Stimulated activated CD8-positive, alpha-beta memory T cell treated with anti-CD3 and anti-CD28 coated beads, Interleukin-12 subunit alpha, Interleukin-12 subunit beta, amount 100 ng/mL, for 1 hour (primary cell): ENCODE results near the gene ATP5MC2.
"Not testable (repeated sequence)": the region's sequence is repeated elsewhere in the genome, so short reads cannot be mapped to it uniquely, and the experiment has no call there.

Source experiments
- DNase-seq: peaks from one replicate; pipeline ENCODE4 v3.0.0-alpha.2; 2020; ENCODE audit warnings: low read depth

The ATP5MC2 gene

GRCh38 chr12:53646300-53646699 is 29.6 kb downstream of the ATP5MC2 start:
- not testable (repeated sequence) for DNase-seq

- no peak for DNase-seq
These were observed 30.7 kb downstream of the ATP5MC2 start for GRCh38 chr12:53645165-53645564.

GRCh38 chr12:53644133-53644532 is 31.8 kb downstream of the ATP5MC2 start:
- DNase-seq, result no peak

- no peak for DNase-seq
These were observed 32.5 kb downstream of the ATP5MC2 start for GRCh38 chr12:53643232-53643979.

- DNase-seq, result no peak
These were observed 37.8 kb downstream of the ATP5MC2 start for GRCh38 chr12:53638057-53638456.

GRCh38 chr12:53636641-53637040 is 39.2 kb downstream of the ATP5MC2 start:
- no peak for DNase-seq

GRCh38 chr12:53635708-53636107 is 40.2 kb downstream of the ATP5MC2 start:
- DNase-seq, result not testable (repeated sequence)

- no peak for DNase-seq
These were observed 44.2 kb downstream of the ATP5MC2 start for GRCh38 chr12:53631721-53632120.

- DNase-seq, result no peak
These were observed 48.0 kb downstream of the ATP5MC2 start for GRCh38 chr12:53627919-53628318.

GRCh38 chr12:53626702-53627169 is 49.1 kb downstream of the ATP5MC2 start:
- no peak for DNase-seq

- DNase-seq, result peak; percentile 97
These were observed 49.8 kb downstream of the ATP5MC2 start, which contains the start of gene ATF7 for GRCh38 chr12:53625946-53626701. Gene ATF7, minus strand, starts transcription at chr12:53626382. Its CDS starts 25,382 bp downstream, at chr12:53601000.

GRCh38 chr12:53625373-53625945 is 50.4 kb downstream of the ATP5MC2 start:
- DNase-seq, result no peak

- DNase-seq, result no peak
These were observed 50.9 kb downstream of the ATP5MC2 start for GRCh38 chr12:53624956-53625355.

- DNase-seq, result no peak
These were observed 51.4 kb downstream of the ATP5MC2 start for GRCh38 chr12:53624458-53624857.

- DNase-seq, result no peak
These were observed 52.1 kb downstream of the ATP5MC2 start for GRCh38 chr12:53623548-53624385.

GRCh38 chr12:53622724-53623123 is 53.2 kb downstream of the ATP5MC2 start:
- DNase-seq, result no peak

- DNase-seq, result no peak
These were observed 57.6 kb downstream of the ATP5MC2 start for GRCh38 chr12:53618275-53618674.

- no peak for DNase-seq
These were observed 58.2 kb downstream of the ATP5MC2 start for GRCh38 chr12:53617700-53618099.

GRCh38 chr12:53616950-53617349 is 58.9 kb downstream of the ATP5MC2 start:
- no peak for DNase-seq
